HepG2 (cell line): ENCODE results near the gene DLX5. TPM values are rescaled to one million over a fixed set of nuclear protein-coding genes. Genes with fewer than 3 reads are reported as not detected.

ENCODE experiments used
- ATF7 ChIP-seq, 2 experiments: fragments of 450-650 bp in 1 of 2; sonication (generic) in 1 of 2; formaldehyde crosslinking in 1 of 2; IDR thresholded peaks; 2 replicates each; pipeline versions ENCODE4 v1.4.0 to v1.6.1; 2016 to 2020; ENCODE audit warnings: antibody characterized with exemption in 1 of 2, mild to moderate bottlenecking in 1 of 2, missing genetic modification reagents in 1 of 2
- IRF2 ChIP-seq: IDR thresholded peaks from 2 replicates; pipeline ENCODE4 v1.6.1; 2018; ENCODE audit warnings: missing genetic modification reagents, missing compliant biosample characterization
- MTA3 ChIP-seq: sonication (generic); formaldehyde crosslinking; IDR thresholded peaks from 2 replicates; pipeline ENCODE4 v1.4.0; 2020; ENCODE audit warnings: missing genetic modification reagents
- NFIC ChIP-seq: IDR thresholded peaks from 2 replicates; pipeline ENCODE4 v1.6.1; 2012; ENCODE audit warnings: mild to moderate bottlenecking, low read length, inconsistent platforms
- TAF1 ChIP-seq: sonication (generic); formaldehyde crosslinking; IDR thresholded peaks from 2 replicates; pipeline ENCODE4 v1.4.0; 2020; ENCODE audit warnings: missing genetic modification reagents
- YEATS2 ChIP-seq: sonication (generic); formaldehyde crosslinking; IDR thresholded peaks from 2 replicates; pipeline ENCODE4 v1.4.0; 2020; ENCODE audit warnings: missing genetic modification reagents, borderline replicate concordance
- ZNF501 ChIP-seq: sonication (generic); formaldehyde crosslinking; IDR thresholded peaks from 2 replicates; pipeline ENCODE4 v1.5.1; 2020; ENCODE audit warnings: mild to moderate bottlenecking, moderate library complexity, missing genetic modification reagents
- ZNF510 ChIP-seq: sonication (generic); formaldehyde crosslinking; IDR thresholded peaks from 2 replicates; pipeline ENCODE4 v1.4.0; 2020; ENCODE audit warnings: low read depth, mild to moderate bottlenecking, missing genetic modification reagents
- polyA plus RNA-seq, 8 experiments: library from polyadenylated mRNA; depleted of rRNA in 3 of 8; stranded (reverse) in 7 of 8; unstranded in 1 of 8; fragments of >200 nt; fragmentation: Illumina TruSeq in 4 of 8; extraction: Trizol in 4 of 8; gene quantifications; 2 replicates each; pipeline versions ENCODE4 v1.2.1 to v1.2.3, GENCODE V29; 2011 to 2016; ENCODE audit warnings: low read depth in 4 of 8, missing spikeins in 1 of 8, mixed read lengths in 1 of 8; ENCODE audit not compliant: insufficient read depth in 1 of 8
- total RNA-seq, 5 experiments: library from RNA; depleted of rRNA; stranded (reverse); fragments of >200 nt; fragmentation: Illumina TruSeq; extraction: Trizol; gene quantifications; 2 replicates each; pipeline ENCODE4 v1.2.3, GENCODE V29; 2016; ENCODE audit warnings: low read depth in 1 of 5
- TF ChIP-seq, protein P1 (sequence below): sonication (generic); formaldehyde crosslinking; IDR thresholded peaks from 2 replicates; pipeline ENCODE4 v1.8.0; 2022; ENCODE audit warnings: low read depth, missing genetic modification reagents
- TF ChIP-seq, protein P2 (sequence below): sonication (generic); formaldehyde crosslinking; IDR thresholded peaks from 2 replicates; pipeline ENCODE4 v1.4.0; 2020; ENCODE audit warnings: mild to moderate bottlenecking, missing genetic modification reagents
- TF ChIP-seq, protein P3 (sequence below): sonication (generic); formaldehyde crosslinking; IDR thresholded peaks from 2 replicates; pipeline ENCODE4 v1.4.0; 2020; ENCODE audit warnings: missing genetic modification reagents, mild to moderate bottlenecking, borderline replicate concordance
- TF ChIP-seq, protein P4 (sequence below): sonication (generic); formaldehyde crosslinking; IDR thresholded peaks from 2 replicates; pipeline ENCODE4 v1.5.0; 2020; ENCODE audit warnings: mild to moderate bottlenecking, missing genetic modification reagents

Gene DLX5
- total and polyA plus RNA-seq, 2 of the 13 experiments (the other 11 are each of a cell fraction or from before 2014, with no cell fraction given): not detected

DNA sequence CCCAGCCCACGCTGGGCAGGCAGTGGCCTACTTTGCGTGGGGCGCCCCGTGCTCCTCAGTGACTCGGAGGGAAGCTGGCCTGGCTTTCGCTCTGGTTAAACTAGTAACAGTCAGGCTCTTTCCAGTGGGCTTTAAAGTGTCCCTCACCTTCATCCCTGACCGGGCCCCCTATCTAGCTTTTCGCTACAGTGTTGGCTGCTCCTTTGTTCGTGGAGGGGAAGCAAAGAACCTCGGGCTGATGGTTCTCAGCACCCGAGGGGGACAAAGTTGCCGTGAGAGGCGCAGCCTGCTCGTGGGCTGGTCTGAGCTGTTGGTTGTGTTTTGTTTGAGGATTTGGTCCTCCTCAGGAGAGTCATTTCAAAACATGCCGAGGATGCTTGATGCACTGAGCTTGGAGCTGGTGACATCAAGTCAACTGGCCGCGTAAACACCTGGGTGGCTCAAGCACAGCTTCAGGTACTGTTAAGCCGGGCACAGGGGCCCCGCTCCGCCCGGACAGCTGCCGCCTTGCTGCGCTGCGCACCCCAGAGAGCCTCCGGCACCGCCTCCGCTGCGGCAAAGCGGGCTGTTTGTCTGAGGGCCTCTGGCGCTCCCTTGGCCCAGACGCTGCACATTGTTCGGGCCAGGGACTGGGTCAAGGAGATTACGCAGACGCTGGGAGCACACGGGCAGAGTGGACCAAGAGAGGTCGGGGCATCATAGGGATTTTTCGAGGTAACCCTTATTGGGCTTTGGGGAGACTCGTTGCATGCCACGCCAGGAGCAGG is 17.6 kb downstream of the DLX5 start (continued):
- TF ChIP-seq, protein P1, sequence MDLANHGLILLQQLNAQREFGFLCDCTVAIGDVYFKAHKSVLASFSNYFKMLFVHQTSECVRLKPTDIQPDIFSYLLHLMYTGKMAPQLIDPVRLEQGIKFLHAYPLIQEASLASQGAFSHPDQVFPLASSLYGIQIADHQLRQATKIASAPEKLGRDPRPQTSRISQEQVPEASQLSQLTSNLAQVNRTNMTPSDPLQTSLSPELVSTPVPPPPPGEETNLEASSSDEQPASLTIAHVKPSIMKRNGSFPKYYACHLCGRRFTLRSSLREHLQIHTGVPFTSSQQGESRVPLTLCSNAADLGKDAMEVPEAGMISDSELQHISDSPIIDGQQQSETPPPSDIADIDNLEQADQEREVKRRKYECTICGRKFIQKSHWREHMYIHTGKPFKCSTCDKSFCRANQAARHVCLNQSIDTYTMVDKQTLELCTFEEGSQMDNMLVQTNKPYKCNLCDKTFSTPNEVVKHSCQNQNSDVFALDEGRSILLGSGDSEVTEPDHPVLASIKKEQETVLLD (CRISPR knock-in tag): no peak
- TF ChIP-seq, protein P2, sequence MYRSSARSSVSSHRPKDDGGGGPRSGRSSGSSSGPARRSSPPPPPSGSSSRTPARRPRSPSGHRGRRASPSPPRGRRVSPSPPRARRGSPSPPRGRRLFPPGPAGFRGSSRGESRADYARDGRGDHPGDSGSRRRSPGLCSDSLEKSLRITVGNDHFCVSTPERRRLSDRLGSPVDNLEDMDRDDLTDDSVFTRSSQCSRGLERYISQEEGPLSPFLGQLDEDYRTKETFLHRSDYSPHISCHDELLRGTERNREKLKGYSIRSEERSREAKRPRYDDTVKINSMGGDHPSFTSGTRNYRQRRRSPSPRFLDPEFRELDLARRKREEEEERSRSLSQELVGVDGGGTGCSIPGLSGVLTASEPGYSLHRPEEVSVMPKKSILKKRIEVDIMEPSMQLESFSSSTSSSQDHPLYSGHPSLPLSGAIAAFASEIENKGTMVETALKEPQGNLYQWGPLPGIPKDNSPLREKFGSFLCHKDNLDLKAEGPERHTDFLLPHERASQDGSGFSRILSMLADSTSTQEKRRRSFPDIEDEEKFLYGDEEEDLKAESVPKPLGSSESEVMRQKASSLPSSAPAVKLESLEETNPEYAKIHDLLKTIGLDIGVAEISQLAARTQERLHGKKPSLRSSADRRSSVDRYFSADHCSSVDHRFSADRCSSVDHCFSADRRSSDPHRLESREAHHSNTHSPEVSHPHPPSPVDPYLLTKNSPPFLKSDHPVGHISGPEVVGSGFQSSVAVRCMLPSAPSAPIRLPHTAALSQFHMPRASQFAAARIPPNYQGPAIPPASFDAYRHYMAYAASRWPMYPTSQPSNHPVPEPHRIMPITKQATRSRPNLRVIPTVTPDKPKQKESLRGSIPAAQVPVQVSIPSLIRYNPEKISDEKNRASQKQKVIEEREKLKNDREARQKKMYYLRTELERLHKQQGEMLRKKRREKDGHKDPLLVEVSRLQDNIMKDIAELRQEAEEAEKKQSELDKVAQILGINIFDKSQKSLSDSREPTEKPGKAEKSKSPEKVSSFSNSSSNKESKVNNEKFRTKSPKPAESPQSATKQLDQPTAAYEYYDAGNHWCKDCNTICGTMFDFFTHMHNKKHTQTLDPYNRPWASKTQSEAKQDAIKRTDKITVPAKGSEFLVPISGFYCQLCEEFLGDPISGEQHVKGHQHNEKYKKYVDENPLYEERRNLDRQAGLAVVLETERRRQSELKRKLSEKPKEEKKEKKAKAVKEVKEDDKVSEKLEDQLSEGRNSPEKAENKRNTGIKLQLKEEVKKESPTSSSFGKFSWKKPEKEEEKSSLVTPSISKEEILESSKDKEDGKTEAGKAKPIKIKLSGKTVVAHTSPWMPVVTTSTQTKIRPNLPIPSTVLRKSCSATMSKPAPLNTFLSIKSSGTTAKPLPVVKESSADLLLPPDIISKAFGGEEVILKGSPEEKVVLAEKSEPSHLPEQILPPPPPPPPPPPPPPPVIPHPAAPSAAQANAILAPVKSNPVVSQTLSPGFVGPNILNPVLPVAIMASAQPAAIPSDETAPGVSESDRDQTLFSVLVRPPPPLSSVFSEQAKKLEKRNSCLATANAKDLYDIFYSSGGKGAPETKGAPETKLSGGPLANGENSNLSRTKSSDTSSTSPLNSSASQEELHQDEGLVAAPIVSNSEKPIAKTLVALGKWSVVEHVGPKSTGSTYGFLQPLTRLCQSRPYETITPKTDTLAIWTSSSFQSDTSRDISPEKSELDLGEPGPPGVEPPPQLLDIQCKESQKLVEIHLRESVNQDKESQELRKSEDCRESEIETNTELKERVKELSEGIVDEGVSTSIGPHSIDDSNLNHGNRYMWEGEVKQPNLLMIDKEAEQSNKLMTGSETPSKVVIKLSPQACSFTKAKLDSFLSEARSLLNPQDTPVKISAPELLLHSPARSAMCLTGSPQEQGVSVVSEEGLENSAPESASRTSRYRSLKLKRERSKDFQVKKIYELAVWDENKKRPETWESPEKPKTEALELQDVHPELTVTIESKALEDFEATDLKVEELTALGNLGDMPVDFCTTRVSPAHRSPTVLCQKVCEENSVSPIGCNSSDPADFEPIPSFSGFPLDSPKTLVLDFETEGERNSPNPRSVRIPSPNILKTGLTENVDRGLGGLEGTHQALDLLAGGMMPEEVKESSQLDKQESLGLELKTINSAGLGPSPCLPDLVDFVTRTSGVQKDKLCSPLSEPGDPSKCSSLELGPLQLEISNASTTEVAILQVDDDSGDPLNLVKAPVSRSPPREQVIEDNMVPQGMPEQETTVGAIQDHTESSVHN (CRISPR knock-in tag): no peak
- TF ChIP-seq, protein P3, sequence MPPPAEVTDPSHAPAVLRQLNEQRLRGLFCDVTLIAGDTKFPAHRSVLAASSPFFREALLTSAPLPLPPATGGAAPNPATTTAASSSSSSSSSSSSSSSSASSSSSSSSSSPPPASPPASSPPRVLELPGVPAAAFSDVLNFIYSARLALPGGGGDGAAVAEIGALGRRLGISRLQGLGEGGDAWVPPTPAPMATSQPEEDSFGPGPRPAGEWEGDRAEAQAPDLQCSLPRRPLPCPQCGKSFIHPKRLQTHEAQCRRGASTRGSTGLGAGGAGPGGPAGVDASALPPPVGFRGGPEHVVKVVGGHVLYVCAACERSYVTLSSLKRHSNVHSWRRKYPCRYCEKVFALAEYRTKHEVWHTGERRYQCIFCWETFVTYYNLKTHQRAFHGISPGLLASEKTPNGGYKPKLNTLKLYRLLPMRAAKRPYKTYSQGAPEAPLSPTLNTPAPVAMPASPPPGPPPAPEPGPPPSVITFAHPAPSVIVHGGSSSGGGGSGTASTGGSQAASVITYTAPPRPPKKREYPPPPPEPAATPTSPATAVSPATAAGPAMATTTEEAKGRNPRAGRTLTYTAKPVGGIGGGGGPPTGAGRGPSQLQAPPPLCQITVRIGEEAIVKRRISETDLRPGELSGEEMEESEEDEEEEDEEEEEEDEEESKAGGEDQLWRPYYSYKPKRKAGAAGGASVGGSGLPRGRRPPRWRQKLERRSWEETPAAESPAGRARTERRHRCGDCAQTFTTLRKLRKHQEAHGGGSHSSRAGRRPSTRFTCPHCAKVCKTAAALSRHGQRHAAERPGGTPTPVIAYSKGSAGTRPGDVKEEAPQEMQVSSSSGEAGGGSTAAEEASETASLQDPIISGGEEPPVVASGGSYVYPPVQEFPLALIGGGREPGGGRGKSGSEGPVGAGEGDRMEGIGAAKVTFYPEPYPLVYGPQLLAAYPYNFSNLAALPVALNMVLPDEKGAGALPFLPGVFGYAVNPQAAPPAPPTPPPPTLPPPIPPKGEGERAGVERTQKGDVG (CRISPR knock-in tag): no peak
- TF ChIP-seq, protein P4, sequence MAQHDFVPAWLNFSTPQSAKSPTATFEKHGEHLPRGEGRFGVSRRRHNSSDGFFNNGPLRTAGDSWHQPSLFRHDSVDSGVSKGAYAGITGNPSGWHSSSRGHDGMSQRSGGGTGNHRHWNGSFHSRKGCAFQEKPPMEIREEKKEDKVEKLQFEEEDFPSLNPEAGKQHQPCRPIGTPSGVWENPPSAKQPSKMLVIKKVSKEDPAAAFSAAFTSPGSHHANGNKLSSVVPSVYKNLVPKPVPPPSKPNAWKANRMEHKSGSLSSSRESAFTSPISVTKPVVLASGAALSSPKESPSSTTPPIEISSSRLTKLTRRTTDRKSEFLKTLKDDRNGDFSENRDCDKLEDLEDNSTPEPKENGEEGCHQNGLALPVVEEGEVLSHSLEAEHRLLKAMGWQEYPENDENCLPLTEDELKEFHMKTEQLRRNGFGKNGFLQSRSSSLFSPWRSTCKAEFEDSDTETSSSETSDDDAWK: no peak
- TF ChIP-seq ZNF501 (peak; percentile 72), ZNF510 (no peak), TAF1 (CRISPR knock-in tag) (no peak), ATF7 (IDR thresholded peaks at IDR 0.05) (no peak), ATF7 (CRISPR knock-in tag; IDR thresholded peaks at IDR 0.05) (no peak), NFIC (no peak), YEATS2 (no peak), MTA3 (CRISPR knock-in tag) (no peak), IRF2 (no peak)
